NCI-H2196 treated with DMSO at 0.1 percent for 48 hours (cell line): ENCODE data around the gene ZNF565.
"Not testable (repeated sequence)": the region's sequence is repeated elsewhere in the genome, so short reads cannot be mapped to it uniquely, and the experiment has no call there.

ENCODE experiments used
- DNase-seq: peaks from one replicate; lab custom pipeline; 2025; ENCODE audit not compliant: unreplicated experiment; lab: John Stamatoyannopoulos, UW

ZNF565 gene

DNA sequence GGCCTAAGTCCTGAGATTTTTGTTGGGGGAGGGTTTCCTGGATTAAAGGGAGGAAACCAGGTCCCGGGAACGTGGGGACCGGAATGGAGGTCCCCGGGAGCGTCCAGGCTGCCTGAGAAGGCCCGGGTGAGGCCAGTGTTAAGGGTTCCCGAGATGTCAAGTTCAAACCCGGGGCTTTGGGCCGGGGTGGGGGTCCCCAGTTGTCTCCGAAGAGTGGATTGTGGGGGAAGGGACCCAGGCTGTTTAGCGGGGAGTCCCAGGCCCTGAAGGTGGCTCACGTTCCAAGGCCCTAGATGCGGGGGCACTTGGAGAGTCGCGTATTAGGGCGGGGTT is 62.5 kb downstream of the ZNF565 start:
- no peak for DNase-seq

DNA sequence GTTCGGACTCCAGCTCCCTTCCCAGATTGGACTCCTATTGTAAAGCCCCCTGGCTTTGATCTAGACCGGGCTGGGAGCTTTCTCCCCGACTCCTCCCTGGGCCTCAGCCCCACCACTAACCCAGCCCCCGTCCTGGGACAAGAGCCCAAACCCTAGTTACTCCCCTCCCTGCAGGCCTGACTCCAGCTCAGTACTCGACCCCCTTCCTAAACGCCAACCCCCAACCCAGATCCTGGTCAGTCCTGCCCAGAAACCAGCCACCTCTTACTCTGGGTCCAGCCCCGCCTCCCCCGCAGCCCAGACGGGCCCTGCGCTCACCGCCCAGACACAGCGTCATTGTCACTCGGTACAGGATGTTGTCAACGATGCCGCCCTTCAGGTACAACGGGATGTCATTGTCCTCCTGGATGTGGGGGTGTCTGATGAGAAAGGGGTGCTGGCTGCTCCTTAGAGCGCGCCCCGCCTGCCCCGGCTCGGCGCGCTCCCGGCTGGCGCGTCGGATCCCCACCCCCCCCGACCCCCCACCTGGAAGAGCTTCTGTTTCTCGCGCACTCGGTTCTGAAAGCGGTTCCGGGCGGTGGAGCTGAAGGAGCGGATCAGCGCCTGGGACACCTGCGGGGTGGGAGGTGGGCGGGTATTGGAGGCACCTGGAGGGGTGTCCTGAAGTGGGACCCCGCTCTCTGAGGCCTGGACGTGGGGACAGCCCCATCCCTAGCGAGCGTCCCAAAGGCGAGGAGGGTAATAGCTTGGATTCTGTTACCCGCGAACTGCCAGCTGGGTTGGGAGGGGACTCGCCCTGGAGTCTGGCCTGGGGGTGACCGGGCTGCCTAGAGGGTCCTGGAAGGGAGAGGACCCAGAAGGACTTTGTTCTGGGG is 63.1 kb downstream of the ZNF565 start:
- no peak for DNase-seq

DNA sequence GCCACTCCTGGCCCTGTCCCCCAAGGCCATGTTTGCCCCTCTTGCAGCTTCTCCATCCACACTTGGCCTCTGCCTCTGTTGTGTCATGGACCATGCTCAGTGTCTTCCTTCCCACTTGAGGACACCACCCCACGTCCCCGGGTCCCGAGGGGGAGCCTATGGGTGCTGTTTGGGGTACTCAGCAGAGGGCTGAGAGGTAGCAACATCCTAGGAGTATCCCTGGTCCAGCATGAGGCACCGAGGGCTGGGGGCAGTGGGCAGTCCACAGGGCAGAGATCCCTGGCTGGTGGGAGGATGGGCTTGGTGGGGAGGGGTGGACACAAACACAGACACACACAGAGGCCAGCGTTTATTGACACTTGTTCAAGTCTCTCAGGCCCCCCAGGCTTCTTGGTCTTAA is 63.9 kb downstream of the ZNF565 start:
- DNase-seq, result no peak

DNA sequence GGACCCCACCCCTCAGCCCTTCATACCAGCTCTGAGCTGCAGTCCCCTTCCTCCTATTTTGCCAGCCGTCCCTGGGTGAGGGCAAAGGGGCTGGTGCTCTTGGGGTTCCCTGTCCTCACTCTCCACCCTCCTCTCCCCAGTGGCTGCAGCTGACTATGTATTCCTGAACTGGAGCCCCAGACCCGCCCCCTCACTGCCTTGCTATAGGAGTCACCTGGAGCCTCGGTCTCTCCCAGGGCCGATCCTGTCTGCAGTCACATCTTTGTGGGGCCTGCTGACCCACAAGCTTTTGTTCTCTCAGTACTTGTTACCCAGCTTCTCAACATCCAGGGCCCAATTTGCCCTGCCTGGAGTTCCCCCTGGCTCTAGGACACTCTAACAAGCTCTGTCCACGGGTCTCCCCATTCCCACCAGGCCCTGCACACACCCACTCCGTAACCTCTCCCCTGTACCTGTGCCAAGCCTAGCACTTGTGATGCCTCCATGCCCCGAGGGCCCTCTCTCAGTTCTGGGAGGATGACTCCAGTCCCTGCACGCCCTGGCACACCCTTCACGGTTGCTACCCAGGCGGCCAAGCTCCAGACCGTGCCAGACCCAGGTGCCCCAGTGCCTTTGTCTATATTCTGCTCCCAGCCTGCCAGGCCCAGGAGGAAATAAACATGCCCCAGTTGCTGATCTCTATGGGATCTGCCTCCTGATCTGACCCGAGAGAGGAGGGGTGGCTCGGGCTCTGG is 64.6 kb downstream of the ZNF565 start:
- no peak for DNase-seq

DNA sequence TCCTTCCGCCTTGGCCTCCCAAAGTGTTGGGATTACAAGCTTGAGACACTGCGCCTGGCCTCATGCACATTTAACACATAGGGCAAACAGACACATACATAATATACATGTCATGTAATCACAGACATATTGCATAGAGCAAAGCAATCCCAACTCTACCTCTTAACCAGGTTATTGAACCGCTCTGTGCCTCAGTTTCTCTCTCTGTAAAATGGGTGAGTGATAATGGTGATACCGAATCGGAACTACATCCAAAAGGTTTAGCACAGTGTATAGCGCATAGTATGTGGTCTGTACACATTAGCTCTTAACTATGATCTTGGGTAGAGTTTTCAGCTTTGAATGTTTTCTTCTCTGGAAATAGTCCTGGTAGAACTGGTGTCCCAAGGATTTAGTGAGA is 69.8 kb downstream of the ZNF565 start:
- DNase-seq, result no peak

DNA sequence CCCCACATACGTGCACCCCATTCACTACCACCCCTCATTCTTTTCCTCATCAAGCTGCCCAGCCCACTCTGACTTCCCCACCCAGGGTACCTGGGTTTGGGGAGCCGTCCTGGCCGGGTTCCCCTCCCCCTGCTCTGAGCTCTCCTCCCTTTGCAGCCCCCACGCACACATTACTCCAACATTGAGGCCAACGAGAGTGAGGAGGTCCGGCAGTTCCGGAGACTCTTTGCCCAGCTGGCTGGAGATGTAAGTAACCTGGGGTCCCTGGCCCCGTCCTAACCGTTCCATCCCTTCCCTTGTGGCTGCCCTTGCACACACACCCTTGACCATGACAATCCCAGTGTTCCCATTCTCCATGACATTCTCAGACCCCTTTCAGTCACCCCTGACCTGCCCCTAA is 72.0 kb downstream of the ZNF565 start:
- no peak for DNase-seq

DNA sequence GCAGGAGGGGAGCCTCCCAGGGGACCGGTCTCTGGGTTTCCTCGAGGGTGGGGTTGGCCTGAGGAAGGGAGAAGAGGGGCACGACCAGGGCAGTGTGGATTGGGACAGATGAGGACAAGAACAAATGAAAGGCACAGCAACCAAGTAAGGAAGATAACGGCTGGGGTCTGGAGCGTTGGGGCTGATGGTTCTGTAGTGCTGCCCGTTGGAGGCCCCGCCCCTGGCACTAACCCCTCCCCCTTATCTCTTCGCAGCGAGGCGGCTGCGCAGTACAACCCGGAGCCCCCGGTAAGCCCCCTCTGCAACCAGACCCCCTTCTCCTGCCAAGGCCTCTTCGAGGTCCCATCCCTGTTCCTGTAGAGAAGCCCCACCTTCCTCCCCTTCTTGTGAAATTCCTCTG is 72.4 kb downstream of the ZNF565 start:
- no peak for DNase-seq

DNA sequence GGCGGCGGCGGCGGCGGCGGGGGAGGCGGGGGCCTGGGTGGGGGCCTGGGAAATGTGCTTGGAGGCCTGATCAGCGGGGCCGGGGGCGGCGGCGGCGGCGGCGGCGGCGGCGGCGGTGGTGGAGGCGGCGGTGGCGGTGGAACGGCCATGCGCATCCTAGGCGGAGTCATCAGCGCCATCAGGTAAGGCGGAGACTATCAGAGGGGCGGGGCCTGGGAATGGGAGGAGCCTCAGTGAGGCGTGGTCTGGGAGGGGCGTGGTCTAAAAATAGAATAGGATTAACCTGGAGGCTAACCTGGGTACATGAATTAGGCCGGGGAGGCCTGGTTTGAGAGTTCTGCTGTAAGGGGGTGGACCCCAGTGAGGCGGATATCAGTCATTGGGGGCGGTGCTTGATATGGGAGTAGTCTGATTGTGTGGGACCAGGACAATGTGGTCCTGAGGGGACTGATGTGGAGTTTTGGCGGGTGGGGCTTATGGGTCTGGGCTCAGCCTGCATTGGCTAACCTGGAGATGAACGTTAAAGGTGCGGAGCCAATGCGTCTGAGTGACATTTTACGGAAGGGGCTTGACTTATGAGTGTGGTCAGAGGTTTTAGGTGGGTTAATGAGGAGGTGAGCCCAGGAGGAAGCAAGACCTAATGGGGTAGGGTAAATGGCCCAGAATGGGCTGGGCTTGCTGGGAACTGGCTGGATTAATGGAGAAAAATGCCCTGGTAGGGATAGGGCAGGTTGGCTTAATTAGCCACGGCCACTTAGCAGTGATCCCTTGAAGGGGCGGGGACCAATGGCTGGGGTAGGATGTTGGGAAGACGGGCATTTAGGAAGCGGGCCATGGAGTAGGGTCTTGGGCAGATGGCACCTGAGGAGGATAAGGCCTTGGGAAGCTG is 73.2 kb downstream of the ZNF565 start:
- DNase-seq, result peak; percentile 71

DNA sequence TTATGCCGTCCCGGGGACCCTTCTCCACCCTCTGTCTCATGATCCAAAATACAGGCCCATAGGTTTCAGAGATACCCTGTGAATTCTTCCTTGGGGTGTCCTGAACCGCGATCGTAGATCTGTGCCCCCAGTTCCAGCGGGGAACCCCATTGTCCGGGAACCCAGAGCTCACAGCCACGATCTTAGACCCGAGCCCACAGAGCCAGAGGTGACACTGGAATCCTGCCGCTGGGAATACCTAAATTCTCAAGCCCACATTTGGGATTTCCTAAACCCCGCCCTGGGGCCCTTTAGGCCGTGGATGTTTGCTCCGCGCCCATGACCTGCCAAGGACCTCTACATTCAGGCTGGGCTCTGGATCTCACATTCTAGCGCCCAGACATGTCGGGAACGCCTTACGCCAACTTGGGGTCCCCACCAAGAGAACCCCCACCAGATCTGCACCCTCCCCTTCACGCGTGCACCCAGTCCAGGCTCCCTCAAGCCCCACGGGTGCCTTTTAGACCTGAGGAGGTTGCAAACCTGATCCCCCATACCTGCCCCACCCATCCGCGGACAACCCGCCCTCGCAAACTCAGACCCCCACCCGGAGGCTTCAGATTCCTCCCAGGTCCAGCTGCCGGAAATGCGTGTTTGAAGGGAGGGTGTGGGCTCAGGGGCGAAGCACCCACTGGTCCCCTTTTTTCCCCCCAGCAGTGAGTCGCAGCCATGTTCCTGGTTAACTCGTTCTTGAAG is 74.0 kb downstream of the ZNF565 start:
- DNase-seq, result peak; percentile 66

DNA sequence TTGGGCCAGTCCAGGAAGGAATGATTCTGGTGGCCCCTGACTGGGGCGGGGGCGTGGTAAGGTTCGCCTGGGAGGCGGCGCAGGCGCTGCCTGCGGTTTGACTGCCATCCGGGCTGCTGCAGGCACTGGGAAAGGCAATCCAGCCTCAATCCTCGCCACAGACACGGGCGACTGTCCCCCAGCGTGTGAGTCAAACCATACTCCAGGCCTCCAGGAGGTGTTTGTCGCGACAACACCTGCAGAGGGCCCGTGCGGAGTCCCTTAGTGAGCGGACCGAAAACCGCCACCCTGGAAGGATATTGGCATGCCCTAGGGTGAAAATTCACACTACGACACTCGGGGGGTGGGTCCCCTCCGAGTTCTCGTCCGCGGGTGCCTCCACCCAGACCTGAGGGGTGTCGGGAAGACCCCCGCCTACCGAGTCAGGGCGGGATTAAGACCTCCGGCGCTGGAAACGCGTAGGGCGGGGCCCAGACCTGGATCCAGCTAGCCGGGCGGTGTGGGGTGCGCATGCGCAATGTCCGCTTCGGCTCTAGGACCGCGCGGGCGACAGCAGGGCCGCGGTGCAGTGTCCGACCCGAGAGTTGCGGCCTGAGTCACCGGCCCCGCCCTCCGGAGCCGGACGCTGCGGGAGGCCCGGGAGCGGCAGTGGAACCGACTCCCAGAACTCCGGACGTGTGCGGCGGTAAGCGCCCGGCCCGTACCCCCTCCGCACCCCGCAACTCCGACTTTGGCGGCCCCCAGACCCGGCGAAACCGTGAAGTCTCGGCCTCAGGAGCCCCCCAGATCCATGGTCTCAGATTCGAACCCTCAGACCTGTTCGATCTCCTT is 74.8 kb downstream of the ZNF565 start, which contains the start of gene CAPNS1:
Gene CAPNS1, plus strand, starts transcription at position 594 of the 831 bp plus-strand sequence. CDS start 946 bp downstream, outside the sequence.
- DNase-seq, result peak; percentile 94

DNA sequence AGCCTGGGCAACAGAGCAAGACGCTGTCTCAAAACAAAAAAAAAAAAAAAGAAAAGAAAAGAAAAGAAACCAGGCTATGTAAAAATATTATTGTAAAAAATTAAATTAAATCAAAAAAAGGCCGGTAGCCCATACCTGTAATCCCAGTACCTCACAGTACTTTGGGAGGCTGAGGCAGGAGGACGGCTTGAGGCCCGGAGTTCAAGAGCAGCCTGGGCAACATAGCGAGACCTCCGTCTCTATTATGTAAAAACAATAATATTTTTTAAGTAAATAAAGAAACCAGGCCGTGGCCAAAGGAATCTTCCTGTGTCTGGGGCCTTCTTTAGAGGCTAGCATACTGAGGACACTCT is 75.4 kb downstream of the ZNF565 start:
- no peak for DNase-seq

DNA sequence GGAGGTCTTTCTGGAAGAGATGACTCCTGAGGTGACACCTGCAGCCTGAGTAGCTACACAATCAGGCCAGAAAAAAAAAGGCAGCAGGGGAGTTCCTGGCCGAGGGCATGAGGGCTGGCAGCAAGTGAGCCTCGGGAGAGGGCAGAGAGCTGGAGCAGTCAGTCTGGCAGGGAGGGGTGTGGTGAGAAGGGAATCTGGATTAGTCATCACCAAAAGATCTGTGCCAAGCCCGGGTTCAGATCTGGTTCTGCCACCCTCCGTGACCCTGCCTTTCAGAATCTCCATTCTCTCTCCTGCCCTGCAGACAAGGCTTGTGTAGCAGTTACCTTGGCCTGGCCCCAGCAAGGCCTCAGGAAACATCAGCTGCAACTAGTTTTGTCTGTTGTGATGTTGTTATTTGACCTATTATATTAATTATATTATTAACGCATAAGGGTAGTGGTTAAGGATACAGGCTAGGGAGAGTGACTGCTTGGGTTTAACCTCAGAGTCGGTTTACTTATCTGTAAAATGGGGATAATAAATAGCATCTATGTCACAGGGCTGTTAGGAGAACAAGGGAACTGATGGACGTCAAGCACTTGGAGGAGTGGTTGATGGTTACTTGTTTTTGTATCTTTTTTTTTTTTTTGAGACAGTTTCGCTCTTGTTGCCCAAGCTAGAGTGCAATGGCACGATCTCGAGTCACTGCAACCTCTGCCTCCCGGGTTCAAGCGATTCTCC is 77.3 kb downstream of the ZNF565 start:
- DNase-seq, result peak; percentile 98

DNA sequence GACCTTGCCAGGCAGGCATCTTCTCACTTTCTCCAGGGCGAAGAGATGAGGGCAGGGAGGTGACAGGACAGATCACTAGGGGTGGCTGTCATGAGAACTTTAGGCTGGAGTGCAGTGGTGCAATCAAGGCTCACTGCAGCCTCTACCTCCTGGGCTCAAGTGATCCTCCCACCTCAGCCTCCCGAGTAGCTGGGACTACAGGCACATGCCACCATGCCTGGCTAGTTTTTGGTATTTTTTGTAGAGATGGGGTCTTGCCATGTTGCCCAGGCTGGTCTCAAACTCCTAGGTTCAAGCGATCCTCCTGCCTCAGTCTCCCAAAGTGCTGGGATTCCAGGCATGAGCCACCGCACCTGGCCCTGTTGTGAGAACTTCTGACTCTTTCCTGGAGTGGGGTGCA is 79.6 kb downstream of the ZNF565 start:
- DNase-seq, result not testable (repeated sequence)
